Retinal pigment epithelial cell (primary cell): ENCODE data around the gene RPL36A.

ENCODE experiments used
- DNase-seq: peaks from one replicate; pipeline ENCODE4 v3.0.0-alpha.2; 2010; ENCODE audit warnings: low read depth
- H3K4me3 ChIP-seq: 2 replicates; pipeline ENCODE4 v1.5.1; 2011; ENCODE audit warnings: mild to moderate bottlenecking, low read length, control low read depth, moderate library complexity
- TF ChIP-seq, protein P1 (sequence below): conservative IDR thresholded peaks from 2 replicates; pipeline ENCODE4 v1.5.1; 2011; ENCODE audit warnings: low read depth, low read length, control low read depth, inconsistent platforms

RPL36A gene

DNA sequence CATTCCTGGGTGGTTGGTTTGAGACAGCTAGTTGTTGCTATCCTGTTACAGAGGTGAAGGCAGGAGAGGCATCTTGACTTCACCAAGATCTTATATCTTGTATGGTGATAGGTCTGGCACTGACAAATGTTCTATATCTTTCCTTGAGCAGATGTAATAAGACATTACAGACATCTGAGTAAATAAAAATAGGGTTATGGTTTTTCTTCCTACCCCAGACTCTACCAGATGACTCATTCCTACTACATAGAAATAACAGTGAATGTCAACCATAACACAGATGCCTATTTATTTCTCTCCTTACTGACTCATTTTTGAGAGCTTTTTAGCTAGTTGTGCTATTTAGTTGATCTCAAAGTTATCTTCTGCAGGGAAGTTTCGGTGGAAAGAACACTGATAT, 39.1 kb downstream of the RPL36A start:
- no peak overlapping the region for H3K4me3 ChIP-seq
- TF ChIP-seq, protein P1, sequence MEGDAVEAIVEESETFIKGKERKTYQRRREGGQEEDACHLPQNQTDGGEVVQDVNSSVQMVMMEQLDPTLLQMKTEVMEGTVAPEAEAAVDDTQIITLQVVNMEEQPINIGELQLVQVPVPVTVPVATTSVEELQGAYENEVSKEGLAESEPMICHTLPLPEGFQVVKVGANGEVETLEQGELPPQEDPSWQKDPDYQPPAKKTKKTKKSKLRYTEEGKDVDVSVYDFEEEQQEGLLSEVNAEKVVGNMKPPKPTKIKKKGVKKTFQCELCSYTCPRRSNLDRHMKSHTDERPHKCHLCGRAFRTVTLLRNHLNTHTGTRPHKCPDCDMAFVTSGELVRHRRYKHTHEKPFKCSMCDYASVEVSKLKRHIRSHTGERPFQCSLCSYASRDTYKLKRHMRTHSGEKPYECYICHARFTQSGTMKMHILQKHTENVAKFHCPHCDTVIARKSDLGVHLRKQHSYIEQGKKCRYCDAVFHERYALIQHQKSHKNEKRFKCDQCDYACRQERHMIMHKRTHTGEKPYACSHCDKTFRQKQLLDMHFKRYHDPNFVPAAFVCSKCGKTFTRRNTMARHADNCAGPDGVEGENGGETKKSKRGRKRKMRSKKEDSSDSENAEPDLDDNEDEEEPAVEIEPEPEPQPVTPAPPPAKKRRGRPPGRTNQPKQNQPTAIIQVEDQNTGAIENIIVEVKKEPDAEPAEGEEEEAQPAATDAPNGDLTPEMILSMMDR, result no peak
- DNase-seq, result no peak

DNA sequence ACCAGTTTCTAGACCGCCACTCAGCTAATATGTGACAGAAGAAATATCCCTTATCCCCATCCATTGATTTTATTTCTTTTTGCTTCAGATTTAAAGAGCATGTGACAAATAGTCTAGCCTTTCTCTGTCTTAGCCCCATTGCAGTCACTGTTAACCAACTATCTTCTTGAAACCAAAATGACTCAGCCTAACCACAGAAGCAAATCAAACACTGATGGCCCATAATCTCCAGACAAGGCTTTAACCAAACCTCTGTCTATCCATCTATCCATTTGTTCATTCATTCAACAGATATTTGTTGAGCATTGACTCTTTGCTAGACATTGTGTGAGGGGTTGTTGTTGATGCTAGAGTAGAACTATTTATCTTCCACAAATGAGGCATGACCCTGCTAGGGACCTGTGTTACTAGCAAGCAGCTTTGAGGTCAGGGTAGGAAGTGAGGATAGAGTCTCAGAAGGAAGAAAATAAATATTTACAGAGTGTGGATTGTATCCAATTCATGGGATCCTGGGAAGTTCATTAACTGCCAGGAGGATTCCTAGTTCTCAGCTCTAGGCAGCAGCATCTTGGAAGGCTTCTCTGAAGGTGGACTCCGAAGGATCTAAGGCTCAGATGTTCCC, 39.8 kb downstream of the RPL36A start:
- no peak overlapping the region for H3K4me3 ChIP-seq
- no peak for DNase-seq
- TF ChIP-seq, protein P1, result no peak

DNA sequence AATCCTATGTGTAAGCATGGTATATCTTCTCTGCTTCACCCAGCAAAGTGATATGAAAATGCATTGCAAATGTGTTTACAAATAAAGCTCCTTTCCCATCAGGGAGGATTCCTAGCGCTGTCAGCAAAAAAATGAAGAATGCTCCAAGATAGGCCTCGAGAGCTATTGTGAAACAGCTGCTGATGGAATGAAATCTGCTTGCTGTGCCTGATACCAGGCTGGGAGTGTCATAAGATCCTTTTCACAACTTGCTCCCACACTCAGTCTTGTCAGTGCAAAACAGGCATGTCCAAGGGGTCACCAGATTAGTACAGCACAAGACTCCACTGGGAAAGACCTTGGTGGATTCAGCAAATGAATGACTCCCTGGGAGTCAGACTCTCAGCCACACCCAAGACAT, 51.3 kb downstream of the RPL36A start:
- no peak overlapping the region for H3K4me3 ChIP-seq
- no peak for DNase-seq
- TF ChIP-seq, protein P1, result no peak
